Midbrain (tissue), 1 donor: ENCODE results near the gene GID4.

Source experiments
- DNase-seq: peaks from one replicate; lab custom pipeline; 2025; lab: John Stamatoyannopoulos, UW

GID4 gene

GRCh38 chr17:18043491-18043890 is 4.3 kb downstream of the GID4 start:
- DNase-seq = no peak

GRCh38 chr17:18044609-18045008 is 5.4 kb downstream of the GID4 start:
- no peak for DNase-seq

- no peak for DNase-seq
Observed at GRCh38 chr17:18045691-18046350, 6.6 kb downstream of the GID4 start.

GRCh38 chr17:18055597-18055996 is 16.4 kb downstream of the GID4 start:
- DNase-seq = no peak

GRCh38 chr17:18056214-18056613 is 17.0 kb downstream of the GID4 start:
- no peak for DNase-seq

GRCh38 chr17:18059283-18059682 is 20.1 kb downstream of the GID4 start:
- no peak for DNase-seq

- no peak for DNase-seq
Observed at GRCh38 chr17:18064053-18064452, 24.8 kb downstream of the GID4 start.

- no peak for DNase-seq
Observed at GRCh38 chr17:18065546-18065945, 26.3 kb downstream of the GID4 start.

GRCh38 chr17:18066866-18067265 is 27.7 kb downstream of the GID4 start:
- no peak for DNase-seq

- DNase-seq = no peak
Observed at GRCh38 chr17:18069101-18069500, 29.9 kb downstream of the GID4 start.

- no peak for DNase-seq
Observed at GRCh38 chr17:18070861-18071340, 31.7 kb downstream of the GID4 start.

- no peak for DNase-seq
Observed at GRCh38 chr17:18071751-18072150, 32.5 kb downstream of the GID4 start.

GRCh38 chr17:18074566-18075272 is 35.5 kb downstream of the GID4 start:
- DNase-seq = no peak

GRCh38 chr17:18076936-18077335 is 37.7 kb downstream of the GID4 start:
- DNase-seq = no peak

- DNase-seq = no peak
Observed at GRCh38 chr17:18079543-18079942, 40.3 kb downstream of the GID4 start.

- no peak for DNase-seq
Observed at GRCh38 chr17:18084256-18084655, 45.0 kb downstream of the GID4 start.

GRCh38 chr17:18087610-18088491 is 48.6 kb downstream of the GID4 start, which contains the start of gene DRG2:
TSS of gene DRG2 (plus strand) at chr17:18087948. CDS start at chr17:18088024, 76 bp downstream.
- peak; percentile 93 for DNase-seq

- DNase-seq = no peak
Observed at GRCh38 chr17:18089613-18090012, 50.4 kb downstream of the GID4 start.

- DNase-seq = no peak
Observed at GRCh38 chr17:18093616-18094408, 54.6 kb downstream of the GID4 start.

- no peak for DNase-seq
Observed at GRCh38 chr17:18094409-18094807, 55.2 kb downstream of the GID4 start.

GRCh38 chr17:18099516-18099915 is 60.3 kb downstream of the GID4 start:
- DNase-seq = no peak

GRCh38 chr17:18100616-18101015 is 61.4 kb downstream of the GID4 start:
- no peak for DNase-seq
